Fibroblast of lung (primary cell): ENCODE data around the gene CPSF4L. TPM values are rescaled to one million over a fixed set of nuclear protein-coding genes. Genes with fewer than 3 reads are reported as not detected.

ENCODE experiments used
- DNase-seq, 2 donors: peaks; one replicate each; pipeline versions ENCODE4 v3.0.0 to v3.0.0-alpha.2; 2010; ENCODE audit warnings: low read depth in 2 of 2
- H2AFZ ChIP-seq: 2 replicates; pipeline ENCODE4 v1.5.1; 2012; ENCODE audit warnings: low read length, control low read depth, inconsistent platforms
- H3K27ac ChIP-seq: 2 replicates; pipeline ENCODE4 v1.5.1; 2011; ENCODE audit warnings: low read length, control low read depth; ENCODE audit not compliant: insufficient read depth
- H3K27me3 ChIP-seq: 2 replicates; pipeline ENCODE4 v1.5.1; 2011; ENCODE audit warnings: mild to moderate bottlenecking, low read length; ENCODE audit not compliant: control insufficient read depth, insufficient read depth
- H3K36me3 ChIP-seq: 2 replicates; pipeline ENCODE4 v1.5.1; 2011; ENCODE audit warnings: low read length; ENCODE audit not compliant: control insufficient read depth, insufficient read depth
- H3K4me1 ChIP-seq: 2 replicates; pipeline ENCODE4 v1.5.1; 2011; ENCODE audit warnings: low read length; ENCODE audit not compliant: control insufficient read depth, insufficient read depth; ENCODE audit errors: extremely low read depth
- H3K4me2 ChIP-seq: 2 replicates; pipeline ENCODE4 v1.5.1; 2011; ENCODE audit warnings: low read length, control low read depth; ENCODE audit not compliant: insufficient read depth; ENCODE audit errors: extremely low read depth
- H3K4me3 ChIP-seq, 4 experiments: fragments of 200-600 bp in 1 of 4; sonication (generic) in 1 of 4; replicated peaks in 1 of 4; 2 replicates each; pipeline ENCODE4 v1.5.1; 2011 to 2016; ENCODE audit warnings: low read length in 4 of 4, low read depth in 3 of 4, mild to moderate bottlenecking in 3 of 4, control low read depth in 2 of 4, inconsistent platforms in 1 of 4, mixed read lengths in 1 of 4; ENCODE audit not compliant: insufficient read depth in 1 of 4; ENCODE audit errors: control extremely low read depth in 1 of 4
- H3K79me2 ChIP-seq: 2 replicates; pipeline ENCODE4 v1.5.1; 2012; ENCODE audit warnings: mild to moderate bottlenecking, low read length, inconsistent platforms; ENCODE audit not compliant: control insufficient read depth, insufficient read depth
- H3K9ac ChIP-seq: 2 replicates; pipeline ENCODE4 v1.5.1; 2011; ENCODE audit warnings: mild to moderate bottlenecking, low read length, control low read depth; ENCODE audit not compliant: insufficient read depth
- H3K9me3 ChIP-seq: 2 replicates; pipeline ENCODE4 v1.5.1; 2012; ENCODE audit warnings: low read depth, low read length; ENCODE audit not compliant: control insufficient read depth, insufficient read depth
- H4K20me1 ChIP-seq: 2 replicates; pipeline ENCODE4 v1.5.1; 2011; ENCODE audit warnings: low read length; ENCODE audit not compliant: control insufficient read depth, insufficient read depth; ENCODE audit errors: extremely low read depth
- EZH2 ChIP-seq: IDR thresholded peaks from 2 replicates; pipeline ENCODE4 v1.5.1; 2012; ENCODE audit warnings: low read length, control low read depth, mild to moderate bottlenecking; ENCODE audit errors: missing control alignments
- polyA plus RNA-seq, 2 donors: library from polyadenylated mRNA; depleted of rRNA in 1 of 2; stranded (reverse) in 1 of 2; unstranded in 1 of 2; fragments of >200 nt; gene quantifications; 2 replicates each; pipeline ENCODE4 v1.2.1, GENCODE V29; 2011 to 2012; ENCODE audit warnings: missing spikeins in 1 of 2
- total RNA-seq: library from RNA; depleted of rRNA; stranded (reverse); fragments of >200 nt; gene quantifications from 2 replicates; pipeline ENCODE4 v1.2.1, GENCODE V29; 2014
- TF ChIP-seq, protein P1 (sequence below), 2 donors: IDR thresholded peaks in 1 of 2; conservative IDR thresholded peaks in 1 of 2; 1 replicate in 1 of 2; 2 replicates in 1 of 2; pipeline ENCODE4 v1.5.1; 2011 to 2012; ENCODE audit warnings: low read length in 2 of 2, control low read depth in 1 of 2, inconsistent platforms in 1 of 2, low read depth in 1 of 2, mild to moderate bottlenecking in 1 of 2

CPSF4L gene
- total and polyA plus RNA-seq, 2 donors (not counting 1 experiment from before 2014, with no cell fraction given): not detected

DNA sequence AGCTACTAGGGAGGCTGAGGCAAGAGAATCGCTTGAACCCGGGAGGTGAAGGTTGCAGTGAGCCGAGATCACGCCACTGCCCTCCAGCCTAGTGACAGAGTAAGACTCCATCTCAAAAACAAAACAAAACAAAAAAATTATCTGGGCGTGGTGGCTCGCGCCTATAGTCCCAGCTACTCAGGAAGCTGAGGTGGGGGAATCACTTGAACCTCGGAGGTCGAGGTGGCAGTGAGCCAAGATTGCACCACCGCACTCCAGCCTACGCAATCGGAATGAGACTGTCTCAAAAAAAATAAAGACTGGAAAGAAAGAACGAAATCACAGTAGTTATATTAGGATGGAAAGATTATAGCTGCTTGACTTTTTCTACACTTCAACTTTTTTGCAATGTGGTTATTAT, 49.9 kb downstream of the CPSF4L start:
- Histone ChIP-seq H3K4me1 (no peaks in the 10 kb centered on the region), H3K27ac (no peak overlapping the region), H3K79me2 (peaks cover 5% of the 10 kb centered on the region), H4K20me1 (no peaks in the 10 kb centered on the region), H3K4me2 (no peak overlapping the region), H2AFZ (no peak overlapping the region), H3K36me3 (peaks cover 7% of the 10 kb centered on the region), H3K9me3 (no peaks in the 10 kb centered on the region), H3K27me3 (no peaks in the 10 kb centered on the region), H3K4me3 (no peak overlapping the region), H3K9ac (no peak overlapping the region)
- DNase-seq: no peak
- TF ChIP-seq EZH2: no peak
- TF ChIP-seq, protein P1, sequence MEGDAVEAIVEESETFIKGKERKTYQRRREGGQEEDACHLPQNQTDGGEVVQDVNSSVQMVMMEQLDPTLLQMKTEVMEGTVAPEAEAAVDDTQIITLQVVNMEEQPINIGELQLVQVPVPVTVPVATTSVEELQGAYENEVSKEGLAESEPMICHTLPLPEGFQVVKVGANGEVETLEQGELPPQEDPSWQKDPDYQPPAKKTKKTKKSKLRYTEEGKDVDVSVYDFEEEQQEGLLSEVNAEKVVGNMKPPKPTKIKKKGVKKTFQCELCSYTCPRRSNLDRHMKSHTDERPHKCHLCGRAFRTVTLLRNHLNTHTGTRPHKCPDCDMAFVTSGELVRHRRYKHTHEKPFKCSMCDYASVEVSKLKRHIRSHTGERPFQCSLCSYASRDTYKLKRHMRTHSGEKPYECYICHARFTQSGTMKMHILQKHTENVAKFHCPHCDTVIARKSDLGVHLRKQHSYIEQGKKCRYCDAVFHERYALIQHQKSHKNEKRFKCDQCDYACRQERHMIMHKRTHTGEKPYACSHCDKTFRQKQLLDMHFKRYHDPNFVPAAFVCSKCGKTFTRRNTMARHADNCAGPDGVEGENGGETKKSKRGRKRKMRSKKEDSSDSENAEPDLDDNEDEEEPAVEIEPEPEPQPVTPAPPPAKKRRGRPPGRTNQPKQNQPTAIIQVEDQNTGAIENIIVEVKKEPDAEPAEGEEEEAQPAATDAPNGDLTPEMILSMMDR (conservative IDR thresholded peaks at IDR 0.05 in 1 of 2, IDR thresholded peaks at IDR 0.05 in 1 of 2; ENCODE audit: low read depth in 1 of 2, low read length in 2 of 2): no peak

DNA sequence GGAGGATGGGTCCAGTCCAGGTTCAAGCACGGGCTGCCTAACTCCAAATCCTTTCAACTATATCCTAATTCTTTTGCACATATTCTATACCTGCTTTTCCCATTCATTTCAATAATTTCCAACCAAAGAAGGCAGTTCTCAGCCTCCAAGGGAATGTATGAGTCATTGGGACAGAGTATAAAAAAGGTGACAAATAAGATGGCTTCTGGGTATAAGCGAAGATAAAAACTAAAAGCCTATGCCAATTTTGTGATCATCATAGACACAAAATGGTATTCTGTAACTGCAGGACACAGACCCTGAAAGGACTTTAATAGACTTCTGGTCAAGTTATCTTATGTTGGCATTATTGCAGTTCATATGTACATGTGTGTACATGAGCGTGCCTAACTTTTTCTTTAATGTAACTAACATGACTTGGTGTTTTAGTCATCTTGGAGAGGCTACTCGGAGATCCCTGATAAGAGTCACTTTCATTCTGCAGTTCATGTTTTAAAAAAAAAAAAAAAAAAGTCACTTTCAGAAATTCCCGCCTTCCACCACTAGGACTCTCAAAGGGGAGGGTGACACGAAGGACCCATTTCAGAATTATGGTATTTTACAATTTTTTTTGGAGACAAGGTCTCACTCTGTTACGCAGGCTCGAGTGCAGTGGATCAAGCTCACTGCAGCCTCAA, 51.5 kb downstream of the CPSF4L start:
- Histone ChIP-seq H2AFZ (no peak overlapping the region), H3K27me3 (no peaks in the 10 kb centered on the region), H3K4me2 (no peak overlapping the region), H4K20me1 (no peaks in the 10 kb centered on the region), H3K4me1 (no peaks in the 10 kb centered on the region), H3K36me3 (peaks cover 10% of the 10 kb centered on the region), H3K9ac (no peak overlapping the region), H3K79me2 (no peaks in the 10 kb centered on the region), H3K27ac (no peak overlapping the region), H3K4me3 (no peak overlapping the region), H3K9me3 (no peaks in the 10 kb centered on the region)
- DNase-seq: no peak
- TF ChIP-seq, protein P1 (conservative IDR thresholded peaks at IDR 0.05 in 1 of 2, IDR thresholded peaks at IDR 0.05 in 1 of 2; ENCODE audit: low read depth in 1 of 2, low read length in 2 of 2): peak; percentile 17 to 38
- no peak for TF ChIP-seq EZH2

DNA sequence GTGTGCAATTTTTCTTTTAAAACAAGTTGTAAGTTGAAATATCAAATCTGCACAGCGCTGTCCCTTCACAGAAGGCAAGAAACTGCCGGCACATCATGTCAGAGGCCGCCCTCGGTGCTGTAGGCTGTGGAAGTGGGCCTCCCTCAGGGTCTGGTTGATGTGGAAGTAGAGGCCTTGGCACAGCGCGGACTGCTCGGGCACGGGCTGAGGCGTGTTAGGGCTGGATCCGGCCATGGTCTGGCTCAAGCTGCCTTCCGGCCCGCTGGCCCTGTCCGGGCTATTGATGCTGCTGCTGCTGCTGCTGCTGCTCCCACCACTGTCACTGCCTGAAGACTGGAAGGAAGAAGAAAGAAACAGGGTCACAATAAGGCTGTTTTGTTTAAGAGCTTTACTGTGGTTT, 52.2 kb downstream of the CPSF4L start:
- DNase-seq: no peak
- no peaks in the 10 kb centered on the region for H3K9me3 ChIP-seq
- no peaks in the 10 kb centered on the region for H4K20me1 ChIP-seq
- no peaks in the 10 kb centered on the region for H3K4me1 ChIP-seq
- H3K36me3 ChIP-seq: peaks cover 10% of the 10 kb centered on the region
- no peak for TF ChIP-seq EZH2
- TF ChIP-seq, protein P1 (conservative IDR thresholded peaks at IDR 0.05 in 1 of 2, IDR thresholded peaks at IDR 0.05 in 1 of 2; ENCODE audit: low read depth in 1 of 2, low read length in 2 of 2): no peak
- no peak overlapping the region for H3K27ac ChIP-seq
- no peaks in the 10 kb centered on the region for H3K27me3 ChIP-seq
- no peak overlapping the region for H3K4me3 ChIP-seq
- H3K4me2 ChIP-seq: no peak overlapping the region
- no peaks in the 10 kb centered on the region for H3K79me2 ChIP-seq
- H3K9ac ChIP-seq: no peak overlapping the region
- H2AFZ ChIP-seq: no peak overlapping the region
